Measurements from ENCODE around the gene CMA1. TPM values are rescaled to one million over a fixed set of nuclear protein-coding genes. Genes with fewer than 3 reads are reported as not detected.
"Not testable (repeated sequence)": the region's sequence is repeated elsewhere in the genome, so short reads cannot be mapped to it uniquely, and the experiment has no call there.

The CMA1 gene
- total and polyA plus RNA-seq, 8 donors: 0.23 to 1.7 TPM; not detected in 6

DNA sequence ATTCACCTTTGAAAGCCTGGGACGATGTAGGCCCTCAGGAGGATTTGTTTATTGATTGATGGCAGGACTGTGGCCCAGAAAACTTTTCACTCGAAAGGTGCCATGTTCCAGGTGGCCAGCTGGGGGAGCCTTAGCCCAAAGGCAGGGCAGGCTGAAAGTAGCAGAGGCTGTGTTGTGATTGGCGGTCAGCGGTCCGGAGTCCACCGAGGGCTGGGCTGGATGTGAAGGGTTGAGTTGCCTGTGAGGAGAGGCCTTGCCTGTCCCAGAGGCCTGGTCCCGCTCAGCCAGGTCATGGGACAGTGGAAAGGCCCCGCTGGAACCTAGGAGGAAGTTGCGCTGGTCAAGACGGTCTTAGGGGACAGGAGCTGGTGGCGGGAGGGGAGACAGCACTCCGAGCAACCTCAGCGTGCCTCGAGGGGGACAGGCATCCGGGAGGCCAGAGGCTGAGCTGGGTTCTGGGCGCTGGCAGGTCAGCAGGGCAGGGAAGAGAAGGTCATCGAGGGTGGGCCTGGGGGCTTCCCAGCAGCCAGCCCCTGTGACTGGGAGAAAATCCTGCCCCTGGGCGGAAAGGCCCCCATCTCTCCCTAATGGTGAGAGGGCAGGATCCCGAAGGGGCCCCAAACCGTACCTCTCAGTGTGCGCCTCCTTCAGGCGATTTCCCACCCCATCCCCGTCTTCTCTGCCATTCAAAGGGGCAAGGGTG is 26.3 kb downstream of the CMA1 start:
- H3K9me3 ChIP-seq: no peaks in the 10 kb centered on the region
- TF ChIP-seq, protein P1, sequence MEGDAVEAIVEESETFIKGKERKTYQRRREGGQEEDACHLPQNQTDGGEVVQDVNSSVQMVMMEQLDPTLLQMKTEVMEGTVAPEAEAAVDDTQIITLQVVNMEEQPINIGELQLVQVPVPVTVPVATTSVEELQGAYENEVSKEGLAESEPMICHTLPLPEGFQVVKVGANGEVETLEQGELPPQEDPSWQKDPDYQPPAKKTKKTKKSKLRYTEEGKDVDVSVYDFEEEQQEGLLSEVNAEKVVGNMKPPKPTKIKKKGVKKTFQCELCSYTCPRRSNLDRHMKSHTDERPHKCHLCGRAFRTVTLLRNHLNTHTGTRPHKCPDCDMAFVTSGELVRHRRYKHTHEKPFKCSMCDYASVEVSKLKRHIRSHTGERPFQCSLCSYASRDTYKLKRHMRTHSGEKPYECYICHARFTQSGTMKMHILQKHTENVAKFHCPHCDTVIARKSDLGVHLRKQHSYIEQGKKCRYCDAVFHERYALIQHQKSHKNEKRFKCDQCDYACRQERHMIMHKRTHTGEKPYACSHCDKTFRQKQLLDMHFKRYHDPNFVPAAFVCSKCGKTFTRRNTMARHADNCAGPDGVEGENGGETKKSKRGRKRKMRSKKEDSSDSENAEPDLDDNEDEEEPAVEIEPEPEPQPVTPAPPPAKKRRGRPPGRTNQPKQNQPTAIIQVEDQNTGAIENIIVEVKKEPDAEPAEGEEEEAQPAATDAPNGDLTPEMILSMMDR (IDR thresholded peaks at IDR 0.05): peak in 4 of 7 experiments; percentile 11 to 36 (median 16)
- no peak for TF ChIP-seq POLR2AphosphoS5 (IDR thresholded peaks at IDR 0.05)
- H3K4me1 ChIP-seq: peaks cover 0 to 4% (median 0%) of the 10 kb centered on the region in 4 donors
- no peaks in the 10 kb centered on the region for H3K36me3 ChIP-seq
- 51 to 75% (median 57%) methylated on average over 16 to 23 of the region's 23 CpGs for WGBS, 5 donors
- no peak overlapping the region for H3K27ac ChIP-seq
- DNase-seq: peak; percentile 27 to 63
- intact Hi-C loops (cut with DNase I; ENCODE audit: low total_unique reads): no loop called here
- no peaks in the 10 kb centered on the region for H3K27me3 ChIP-seq
- no peak overlapping the region for H3K4me3 ChIP-seq

DNA sequence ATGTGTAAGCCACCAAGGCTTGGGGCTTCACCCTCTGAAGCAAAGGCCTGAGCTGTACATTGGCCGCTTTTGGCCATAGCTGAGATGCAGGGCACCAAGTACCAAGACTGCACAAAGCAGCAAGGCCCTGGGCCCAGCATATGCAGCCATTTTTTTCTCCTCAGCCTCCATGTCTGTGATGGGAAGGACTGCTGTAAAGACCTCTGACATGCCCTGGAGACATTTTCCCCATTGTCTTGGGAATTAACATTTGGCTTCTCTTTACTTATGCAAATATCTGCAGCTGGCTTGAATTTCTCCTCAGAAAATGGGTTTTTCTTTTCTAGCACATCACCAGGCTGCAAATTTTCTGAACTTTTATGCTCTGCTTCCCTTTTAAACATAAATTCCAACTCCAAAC is 28.1 kb downstream of the CMA1 start:
- H3K27ac ChIP-seq; H3K27me3 ChIP-seq; intact Hi-C loops (cut with DNase I; ENCODE audit: low total_unique reads); DNase-seq; H3K4me1 ChIP-seq; H3K9me3 ChIP-seq; H3K36me3 ChIP-seq; H3K4me3 ChIP-seq: not testable (repeated sequence)
- WGBS, 5 donors: 0 to 100% (median 5%) methylated on average over 1 of the region's 1 CpG

DNA sequence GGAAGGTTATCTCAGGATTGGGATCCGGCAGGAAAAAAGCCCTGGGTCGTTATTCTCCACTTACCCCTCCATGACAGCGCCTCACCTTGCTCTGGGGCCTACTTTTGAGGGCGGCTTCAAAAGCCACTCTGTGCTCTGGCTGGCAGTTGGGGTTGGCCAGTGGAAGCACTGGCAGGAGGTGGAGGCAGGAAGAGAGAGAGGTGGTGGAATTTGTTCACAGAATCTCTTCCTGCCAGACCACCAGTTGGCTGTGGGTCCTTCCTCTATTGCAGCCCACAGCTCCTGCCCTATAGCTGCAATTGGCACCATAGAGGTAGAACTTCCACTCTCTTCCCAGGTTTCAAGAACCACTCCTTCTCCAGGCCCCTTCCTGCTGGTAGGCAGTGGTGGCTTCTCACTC is 32.8 kb downstream of the CMA1 start:
- H3K27me3 ChIP-seq: no peaks in the 10 kb centered on the region
- no peak overlapping the region for H3K27ac ChIP-seq
- no peaks in the 10 kb centered on the region for H3K36me3 ChIP-seq
- WGBS, 5 donors: 80 to 87% (median 84%) methylated on average over 4 of the region's 4 CpGs
- TF ChIP-seq, protein P1 (IDR thresholded peaks at IDR 0.05): no peak
- TF ChIP-seq EP300 (IDR thresholded peaks at IDR 0.05) (no peak), POLR2AphosphoS5 (IDR thresholded peaks at IDR 0.05) (no peak), POLR2A (IDR thresholded peaks at IDR 0.05) (no peak)
- DNase-seq: no peak
- no peak overlapping the region for H3K4me3 ChIP-seq
- H3K9me3 ChIP-seq: no peaks in the 10 kb centered on the region
- intact Hi-C loops (cut with DNase I; ENCODE audit: low total_unique reads): no loop called here
- no peaks in the 10 kb centered on the region for H3K4me1 ChIP-seq

DNA sequence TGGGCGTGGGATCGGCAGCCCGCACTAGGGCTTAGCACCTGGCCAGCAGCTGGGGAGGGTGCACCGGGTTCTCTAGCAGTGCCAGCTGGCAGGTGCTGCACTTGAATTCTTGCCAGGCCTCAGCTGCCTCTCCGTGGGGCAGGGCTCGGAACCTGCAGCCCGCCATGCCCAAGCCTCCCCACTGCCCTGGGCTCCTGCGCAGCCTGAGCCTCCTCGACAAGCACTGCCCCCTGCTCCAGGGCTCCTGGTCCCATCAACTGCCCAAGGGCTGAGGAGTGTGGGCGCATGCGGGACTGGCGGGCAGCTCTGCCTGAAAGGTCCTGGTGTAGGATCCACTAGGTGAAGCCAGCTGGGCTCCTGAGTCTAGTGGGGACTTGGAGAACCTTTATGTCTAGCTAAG is 34.9 kb downstream of the CMA1 start:
- no peak for TF ChIP-seq POLR2A (IDR thresholded peaks at IDR 0.05)
- TF ChIP-seq, protein P1 (IDR thresholded peaks at IDR 0.05): no peak
- TF ChIP-seq POLR2AphosphoS5 (IDR thresholded peaks at IDR 0.05): no peak
- TF ChIP-seq EP300 (IDR thresholded peaks at IDR 0.05): no peak
- no peak for DNase-seq
- 56 to 98% (median 71%) methylated on average over 10 to 12 of the region's 12 CpGs for WGBS, 5 donors
- Histone ChIP-seq H3K9me3 (no peaks in the 10 kb centered on the region), H3K27me3 (no peaks in the 10 kb centered on the region), H3K27ac (no peak overlapping the region), H3K4me1 (no peaks in the 10 kb centered on the region), H3K4me3 (no peak overlapping the region), H3K36me3 (no peaks in the 10 kb centered on the region)
- intact Hi-C loops (cut with DNase I; ENCODE audit: low total_unique reads): no loop called here

DNA sequence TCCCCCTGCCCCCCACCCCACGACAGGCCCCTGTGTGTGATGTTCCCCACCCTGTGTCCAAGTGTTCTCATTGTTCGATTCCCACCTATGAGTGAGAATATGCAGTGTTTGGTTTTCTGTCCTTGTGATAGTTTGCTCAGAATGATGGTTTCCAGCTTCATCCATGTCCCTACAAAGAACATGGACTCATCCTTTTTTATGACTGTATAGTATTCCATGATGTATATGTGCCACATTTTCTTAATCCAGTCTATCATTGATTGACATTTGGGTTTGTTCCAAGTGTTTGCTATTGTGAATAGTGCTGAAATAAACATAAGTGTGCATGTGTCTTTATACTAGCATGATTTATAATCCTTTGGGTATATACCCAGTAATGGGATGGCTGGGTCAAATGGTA is 37.6 kb downstream of the CMA1 start:
- 86 to 97% (median 93%) methylated on average over 2 of the region's 2 CpGs for WGBS, 5 donors
- intact Hi-C loops (cut with DNase I; ENCODE audit: low total_unique reads); H3K4me1 ChIP-seq; H3K9me3 ChIP-seq; H3K36me3 ChIP-seq; H3K4me3 ChIP-seq; H3K27me3 ChIP-seq; H3K27ac ChIP-seq; DNase-seq: not testable (repeated sequence)
